ENCODE measurements around the gene GALNT8. TPM values are rescaled to one million over a fixed set of nuclear protein-coding genes. Genes with fewer than 3 reads are reported as not detected.

The GALNT8 gene
- total and polyA plus RNA-seq, 5 donors from 2014 or later, result 2.0 to 7.3 (median 3.5) TPM

DNA sequence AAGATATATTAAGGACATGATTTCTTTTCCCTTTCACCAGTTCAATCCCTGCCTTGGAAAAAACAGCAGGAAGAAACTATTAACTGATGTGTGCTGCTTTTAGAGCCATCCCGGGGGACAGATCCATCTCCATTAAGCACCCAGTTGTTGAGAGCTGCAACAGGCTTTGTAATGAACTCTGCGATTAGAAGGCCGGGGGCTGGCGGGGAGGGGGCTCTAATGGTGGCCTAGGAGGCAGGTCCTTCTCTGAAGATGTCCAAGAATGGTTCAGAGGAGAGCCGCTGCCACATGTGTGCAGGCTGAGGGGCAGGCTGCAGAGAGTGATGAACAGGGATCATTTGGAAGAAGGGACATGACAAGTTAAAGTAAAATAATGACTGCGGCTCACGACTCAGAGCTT, 67.8 kb downstream of the GALNT8 start:
- Histone ChIP-seq H3K27me3 (ENCODE audit: control insufficient read depth, insufficient read depth, low read length) (peaks cover 10% of the 10 kb centered on the region), H3K4me1 (ENCODE audit: control insufficient read depth, insufficient read depth, low read length, poor library complexity, severe bottlenecking) (no peaks in the 10 kb centered on the region), H3K27ac (ENCODE audit: insufficient read depth, low read length, poor library complexity, severe bottlenecking) (no peak overlapping the region), H3K4me3 (ENCODE audit: low read depth, low read length) (no peak overlapping the region), H3K9me3 (ENCODE audit: control insufficient read depth in 2 of 2, low read length in 2 of 2) (peaks cover 0 to 4% of the 10 kb centered on the region in 2 experiments), H3K36me3 (ENCODE audit: control insufficient read depth, insufficient read depth, low read length) (no peaks in the 10 kb centered on the region)
- DNase-seq (no peak), ATAC-seq (ENCODE audit: low read depth in 2 of 2) (no peak)
- H3K27ac Mint-ChIP-seq, result no peak overlapping the region
- H3K27me3 Mint-ChIP-seq, result peaks cover 26% of the 10 kb centered on the region
- H3K9me3 Mint-ChIP-seq, result peaks cover 0 to 12% (median 3%) of the 10 kb centered on the region in 7 donors
- H3K4me3 Mint-ChIP-seq, result no peak overlapping the region
- H3K4me1 Mint-ChIP-seq, result no peaks in the 10 kb centered on the region
- H3K36me3 Mint-ChIP-seq, result peaks cover 3% of the 10 kb centered on the region

DNA sequence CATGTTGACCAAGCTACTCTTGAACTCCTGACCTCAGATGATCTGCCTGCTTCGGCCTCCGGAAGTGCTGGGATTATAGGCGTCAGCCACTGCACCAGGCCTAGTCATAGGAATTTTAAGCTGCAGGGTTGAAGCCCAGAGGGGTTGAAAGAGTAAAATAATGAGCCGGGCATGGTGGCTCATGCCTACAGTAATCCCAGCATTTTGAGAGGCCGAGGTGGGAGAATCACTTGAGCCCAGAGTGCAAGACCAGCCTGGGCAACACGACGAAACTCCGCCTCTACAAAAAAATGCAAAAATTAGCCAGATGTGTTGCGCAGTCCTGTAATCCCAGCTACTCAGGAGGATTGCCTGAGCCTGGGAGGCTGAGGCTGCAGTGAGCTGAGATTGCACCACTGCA, 69.6 kb downstream of the GALNT8 start:
- Histone ChIP-seq H3K27me3 (ENCODE audit: control insufficient read depth, insufficient read depth, low read length) (peaks cover 10% of the 10 kb centered on the region), H3K4me1 (ENCODE audit: control insufficient read depth, insufficient read depth, low read length, poor library complexity, severe bottlenecking) (no peaks in the 10 kb centered on the region), H3K4me3 (ENCODE audit: low read depth, low read length) (no peak overlapping the region), H3K27ac (ENCODE audit: insufficient read depth, low read length, poor library complexity, severe bottlenecking) (no peak overlapping the region), H3K9me3 (ENCODE audit: control insufficient read depth in 2 of 2, low read length in 2 of 2) (no peaks in the 10 kb centered on the region), H3K36me3 (ENCODE audit: control insufficient read depth, insufficient read depth, low read length) (no peaks in the 10 kb centered on the region)
- Mint-ChIP-seq H3K4me1 (no peaks in the 10 kb centered on the region), H3K27ac (peak overlapping the region in 1 of 3 donors; percentile 4), H3K4me3 (no peak overlapping the region), H3K36me3 (no peaks in the 10 kb centered on the region), H3K27me3 (peaks cover 39% of the 10 kb centered on the region), H3K9me3 (peaks cover 0 to 9% (median 2%) of the 10 kb centered on the region in 7 donors)
- ATAC-seq (ENCODE audit: low read depth in 2 of 2) (no peak), DNase-seq (no peak)

GRCh38 chr12:4791497-4791896, 71.3 kb downstream of the GALNT8 start:
- H3K4me1 Mint-ChIP-seq, result no peaks in the 10 kb centered on the region
- Histone ChIP-seq H3K36me3 (ENCODE audit: control insufficient read depth, insufficient read depth, low read length) (no peaks in the 10 kb centered on the region), H3K4me3 (ENCODE audit: low read depth, low read length) (no peak overlapping the region), H3K27me3 (ENCODE audit: control insufficient read depth, insufficient read depth, low read length) (peaks cover 3% of the 10 kb centered on the region), H3K27ac (ENCODE audit: insufficient read depth, low read length, poor library complexity, severe bottlenecking) (no peak overlapping the region), H3K9me3 (ENCODE audit: control insufficient read depth in 2 of 2, low read length in 2 of 2) (no peaks in the 10 kb centered on the region), H3K4me1 (ENCODE audit: control insufficient read depth, insufficient read depth, low read length, poor library complexity, severe bottlenecking) (no peaks in the 10 kb centered on the region)
- no peak for ATAC-seq (ENCODE audit: low read depth in 2 of 2)
- no peak overlapping the region for H3K27ac Mint-ChIP-seq
- peaks cover 36% of the 10 kb centered on the region for H3K27me3 Mint-ChIP-seq
- H3K9me3 Mint-ChIP-seq, result peaks cover 0 to 5% (median 2%) of the 10 kb centered on the region in 7 donors
- no peak for DNase-seq
- no peaks in the 10 kb centered on the region for H3K36me3 Mint-ChIP-seq
- H3K4me3 Mint-ChIP-seq, result no peak overlapping the region

- no peaks in the 10 kb centered on the region for H3K36me3 Mint-ChIP-seq
- DNase-seq (no peak), ATAC-seq (ENCODE audit: low read depth in 2 of 2) (no peak)
- no peaks in the 10 kb centered on the region for H3K9me3 ChIP-seq (ENCODE audit: control insufficient read depth in 2 of 2, low read length in 2 of 2)
- H3K27me3 Mint-ChIP-seq, result peaks cover 44% of the 10 kb centered on the region
- no peak overlapping the region for H3K4me3 ChIP-seq (ENCODE audit: low read depth, low read length)
- H3K36me3 ChIP-seq (ENCODE audit: control insufficient read depth, insufficient read depth, low read length), result no peaks in the 10 kb centered on the region
- H3K4me1 ChIP-seq (ENCODE audit: control insufficient read depth, insufficient read depth, low read length, poor library complexity, severe bottlenecking), result no peaks in the 10 kb centered on the region
- H3K27ac ChIP-seq (ENCODE audit: insufficient read depth, low read length, poor library complexity, severe bottlenecking), result no peak overlapping the region
- H3K27me3 ChIP-seq (ENCODE audit: control insufficient read depth, insufficient read depth, low read length), result peaks cover 13% of the 10 kb centered on the region
- peaks cover 0 to 5% (median 2%) of the 10 kb centered on the region in 7 donors for H3K9me3 Mint-ChIP-seq
- H3K4me3 Mint-ChIP-seq, result no peak overlapping the region
- no peaks in the 10 kb centered on the region for H3K4me1 Mint-ChIP-seq
- no peak overlapping the region for H3K27ac Mint-ChIP-seq
These were observed 74.3 kb downstream of the GALNT8 start for GRCh38 chr12:4794491-4794890.

DNA sequence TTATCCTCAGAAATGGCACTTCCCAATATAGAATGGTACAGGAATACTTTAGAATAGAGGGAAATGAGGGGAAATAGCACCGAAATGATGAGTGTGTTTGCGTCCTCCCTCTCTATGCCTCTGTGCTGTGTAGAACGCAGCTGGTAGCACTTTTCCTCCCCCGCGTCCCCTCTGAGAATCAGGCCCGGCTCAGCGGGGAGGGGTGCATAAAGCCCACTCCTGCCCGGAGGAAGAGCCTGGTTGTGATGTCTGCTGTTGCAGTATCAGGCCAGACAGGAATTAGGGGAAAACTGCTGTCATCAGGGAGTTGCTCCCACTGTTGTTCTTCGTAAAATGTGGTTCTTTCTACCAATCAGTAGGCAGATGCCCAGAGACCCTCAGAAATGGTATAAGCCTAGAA, 76.0 kb downstream of the GALNT8 start:
- Histone ChIP-seq H3K27me3 (ENCODE audit: control insufficient read depth, insufficient read depth, low read length) (peaks cover 14% of the 10 kb centered on the region), H3K4me3 (ENCODE audit: low read depth, low read length) (no peak overlapping the region), H3K27ac (ENCODE audit: insufficient read depth, low read length, poor library complexity, severe bottlenecking) (no peak overlapping the region), H3K4me1 (ENCODE audit: control insufficient read depth, insufficient read depth, low read length, poor library complexity, severe bottlenecking) (no peaks in the 10 kb centered on the region), H3K36me3 (ENCODE audit: control insufficient read depth, insufficient read depth, low read length) (no peaks in the 10 kb centered on the region), H3K9me3 (ENCODE audit: control insufficient read depth in 2 of 2, low read length in 2 of 2) (no peaks in the 10 kb centered on the region)
- ATAC-seq (ENCODE audit: low read depth in 2 of 2), result no peak
- H3K4me3 Mint-ChIP-seq, result no peak overlapping the region
- no peak for DNase-seq
- H3K27me3 Mint-ChIP-seq, result peaks cover 49% of the 10 kb centered on the region
- H3K4me1 Mint-ChIP-seq, result no peaks in the 10 kb centered on the region
- H3K36me3 Mint-ChIP-seq, result no peaks in the 10 kb centered on the region
- H3K27ac Mint-ChIP-seq, result no peak overlapping the region
- H3K9me3 Mint-ChIP-seq, result peaks cover 0 to 5% (median 2%) of the 10 kb centered on the region in 7 donors

GRCh38 chr12:4796694-4797482, 76.7 kb downstream of the GALNT8 start:
- Mint-ChIP-seq H3K9me3 (peaks cover 0 to 2% (median 0%) of the 10 kb centered on the region in 7 donors), H3K4me1 (no peaks in the 10 kb centered on the region), H3K27me3 (peaks cover 49% of the 10 kb centered on the region), H3K4me3 (no peak overlapping the region), H3K27ac (no peak overlapping the region), H3K36me3 (no peaks in the 10 kb centered on the region)
- ATAC-seq (ENCODE audit: low read depth in 2 of 2), result no peak
- H3K4me3 ChIP-seq (ENCODE audit: low read depth, low read length), result no peak overlapping the region
- H3K27ac ChIP-seq (ENCODE audit: insufficient read depth, low read length, poor library complexity, severe bottlenecking), result no peak overlapping the region
- DNase-seq, result no peak
- H3K27me3 ChIP-seq (ENCODE audit: control insufficient read depth, insufficient read depth, low read length), result peaks cover 12% of the 10 kb centered on the region
- H3K36me3 ChIP-seq (ENCODE audit: control insufficient read depth, insufficient read depth, low read length), result no peaks in the 10 kb centered on the region
- no peaks in the 10 kb centered on the region for H3K9me3 ChIP-seq (ENCODE audit: control insufficient read depth in 2 of 2, low read length in 2 of 2)
- H3K4me1 ChIP-seq (ENCODE audit: control insufficient read depth, insufficient read depth, low read length, poor library complexity, severe bottlenecking), result no peaks in the 10 kb centered on the region

- Histone ChIP-seq H3K27ac (ENCODE audit: insufficient read depth, low read length, poor library complexity, severe bottlenecking) (no peak overlapping the region), H3K9me3 (ENCODE audit: control insufficient read depth in 2 of 2, low read length in 2 of 2) (no peaks in the 10 kb centered on the region), H3K27me3 (ENCODE audit: control insufficient read depth, insufficient read depth, low read length) (peaks cover 12% of the 10 kb centered on the region), H3K4me1 (ENCODE audit: control insufficient read depth, insufficient read depth, low read length, poor library complexity, severe bottlenecking) (no peaks in the 10 kb centered on the region), H3K36me3 (ENCODE audit: control insufficient read depth, insufficient read depth, low read length) (no peaks in the 10 kb centered on the region), H3K4me3 (ENCODE audit: low read depth, low read length) (no peak overlapping the region)
- ATAC-seq (ENCODE audit: low read depth in 2 of 2), result no peak
- H3K9me3 Mint-ChIP-seq, result no peaks in the 10 kb centered on the region
- H3K27ac Mint-ChIP-seq, result no peak overlapping the region
- H3K36me3 Mint-ChIP-seq, result no peaks in the 10 kb centered on the region
- H3K4me3 Mint-ChIP-seq, result no peak overlapping the region
- H3K27me3 Mint-ChIP-seq, result peaks cover 37% of the 10 kb centered on the region
- H3K4me1 Mint-ChIP-seq, result no peaks in the 10 kb centered on the region
- no peak for DNase-seq
These were observed 80.4 kb downstream of the GALNT8 start for GRCh38 chr12:4800555-4800954.

DNA sequence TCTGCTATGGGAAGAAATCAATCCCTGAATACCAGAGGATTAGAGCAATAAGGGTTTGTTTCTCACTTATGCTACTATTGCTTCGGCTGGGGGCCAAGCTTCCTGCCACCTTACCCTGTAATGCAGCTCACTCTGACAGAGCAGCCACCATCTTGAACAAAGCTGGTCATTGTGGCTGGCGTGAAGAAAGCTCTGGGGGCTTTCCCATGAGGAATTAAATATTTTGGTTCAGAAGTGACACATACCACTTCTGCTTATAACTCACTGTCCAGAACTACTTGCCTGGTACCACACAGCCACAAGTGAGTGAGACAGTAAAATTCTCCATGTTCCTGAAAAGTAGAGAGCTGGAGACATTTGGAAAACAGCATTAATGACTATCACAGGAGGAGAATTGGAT, 82.6 kb downstream of the GALNT8 start:
- Mint-ChIP-seq H3K4me1 (peaks cover 10 to 17% (median 13%) of the 10 kb centered on the region in 4 donors), H3K9me3 (no peaks in the 10 kb centered on the region), H3K36me3 (no peaks in the 10 kb centered on the region), H3K27me3 (peaks cover 38% of the 10 kb centered on the region), H3K27ac (no peak overlapping the region), H3K4me3 (no peak overlapping the region)
- Histone ChIP-seq H3K36me3 (ENCODE audit: control insufficient read depth, insufficient read depth, low read length) (no peaks in the 10 kb centered on the region), H3K4me1 (ENCODE audit: control insufficient read depth, insufficient read depth, low read length, poor library complexity, severe bottlenecking) (peaks cover 16% of the 10 kb centered on the region), H3K27me3 (ENCODE audit: control insufficient read depth, insufficient read depth, low read length) (peaks cover 12% of the 10 kb centered on the region), H3K4me3 (ENCODE audit: low read depth, low read length) (no peak overlapping the region), H3K9me3 (ENCODE audit: control insufficient read depth in 2 of 2, low read length in 2 of 2) (no peaks in the 10 kb centered on the region), H3K27ac (ENCODE audit: insufficient read depth, low read length, poor library complexity, severe bottlenecking) (no peak overlapping the region)
- ATAC-seq (ENCODE audit: low read depth in 2 of 2) (no peak), DNase-seq (no peak)

Data from CD4-positive, CD25-positive, alpha-beta regulatory T cell (primary cell).